ENCODE measurements around the gene DNAH17. TPM values are rescaled to one million over a fixed set of nuclear protein-coding genes. Genes with fewer than 3 reads are reported as not detected.

Gene DNAH17
- total RNA-seq, 4 donors from 2014 or later: under 0.01 TPM; not detected in 3

- intact Hi-C loops (cut with DNase I; ENCODE audit: low total_unique reads) (no loop called here), in situ Hi-C loops (cut with MboI; ENCODE audit: low pct_ligation_motif_present in 1 of 4, low pct_unique_long_range_greater_than_20kb in 1 of 4, low sequenced_read_pairs in 3 of 4) (no loop called here)
- peaks cover 0 to under 1% (median 0%) of the 10 kb centered on the region in 4 donors for H3K4me1 ChIP-seq
- no peak for DNase-seq
- H3K9me3 ChIP-seq: no peaks in the 10 kb centered on the region
- 85 to 98% methylated on average over 6 to 26 of the region's 26 CpGs for WGBS, 2 donors (ENCODE audit: low coverage in 1 of 2)
- TF ChIP-seq CTCF (IDR thresholded peaks at IDR 0.05) (no peak), POLR2A (IDR thresholded peaks at IDR 0.05) (no peak), POLR2AphosphoS5 (IDR thresholded peaks at IDR 0.05) (no peak), EP300 (IDR thresholded peaks at IDR 0.05; ENCODE audit: low read depth) (no peak)
- peaks cover 4% of the 10 kb centered on the region for H3K27me3 ChIP-seq
- H3K36me3 ChIP-seq: no peaks in the 10 kb centered on the region
- no peak overlapping the region for H3K27ac ChIP-seq
- H3K4me3 ChIP-seq: no peak overlapping the region
These were observed 45.5 kb upstream of the DNAH17 start for GRCh38 chr17:78622491-78623265.

GRCh38 chr17:78621720-78622490 lies 44.7 kb upstream of the DNAH17 start:
- TF ChIP-seq POLR2AphosphoS5 (IDR thresholded peaks at IDR 0.05) (no peak), CTCF (IDR thresholded peaks at IDR 0.05) (no peak)
- in situ Hi-C loops (cut with MboI; ENCODE audit: low pct_ligation_motif_present in 1 of 4, low pct_unique_long_range_greater_than_20kb in 1 of 4, low sequenced_read_pairs in 3 of 4): no loop called here

GRCh38 chr17:78620099-78620498 lies 42.9 kb upstream of the DNAH17 start:
- Histone ChIP-seq H3K4me1 (peaks cover 0 to 11% (median 0%) of the 10 kb centered on the region in 4 donors), H3K27ac (no peak overlapping the region), H3K9me3 (no peaks in the 10 kb centered on the region), H3K27me3 (no peaks in the 10 kb centered on the region), H3K36me3 (no peaks in the 10 kb centered on the region), H3K4me3 (no peak overlapping the region)
- TF ChIP-seq POLR2A (IDR thresholded peaks at IDR 0.05) (no peak), CTCF (IDR thresholded peaks at IDR 0.05) (no peak), POLR2AphosphoS5 (IDR thresholded peaks at IDR 0.05) (no peak), EP300 (IDR thresholded peaks at IDR 0.05; ENCODE audit: low read depth) (no peak)
- DNase-seq: no peak
- 70 to 75% methylated on average over 5 of the region's 5 CpGs for WGBS, 2 donors (ENCODE audit: low coverage in 1 of 2)
- in situ Hi-C loops (cut with MboI; ENCODE audit: low pct_ligation_motif_present in 1 of 4, low pct_unique_long_range_greater_than_20kb in 1 of 4, low sequenced_read_pairs in 3 of 4): no loop called here
- intact Hi-C loops (cut with DNase I; ENCODE audit: low total_unique reads): loop anchor here (2.0 kb wide), 1 partner anchor 69 kb away; no protein-coding TSS in a partner anchor

More at GRCh38 chr17:78621720-78622490, 44.7 kb upstream of the DNAH17 start:
- Histone ChIP-seq H3K4me1 (peaks cover 0 to 8% (median 0%) of the 10 kb centered on the region in 4 donors), H3K27ac (no peak overlapping the region), H3K4me3 (no peak overlapping the region), H3K27me3 (peaks cover 4% of the 10 kb centered on the region), H3K36me3 (no peaks in the 10 kb centered on the region), H3K9me3 (no peaks in the 10 kb centered on the region)
- DNase-seq: no peak
- intact Hi-C loops (cut with DNase I; ENCODE audit: low total_unique reads): loop anchor here (2.0 kb wide), 1 partner anchor 67 kb away; no protein-coding TSS in a partner anchor
- 85% methylated on average over 23 of the region's 26 CpGs; no CpG with 5 or more reads in 1 of the 2 donors for WGBS, 2 donors (ENCODE audit: low coverage in 1 of 2)

GRCh38 chr17:78619334-78619733 lies 42.1 kb upstream of the DNAH17 start:
- in situ Hi-C loops (cut with MboI; ENCODE audit: low pct_ligation_motif_present in 1 of 4, low pct_unique_long_range_greater_than_20kb in 1 of 4, low sequenced_read_pairs in 3 of 4): no loop called here

More at GRCh38 chr17:78619334-78619733, 42.1 kb upstream of the DNAH17 start:
- Histone ChIP-seq H3K27me3 (no peaks in the 10 kb centered on the region), H3K9me3 (no peaks in the 10 kb centered on the region), H3K27ac (no peak overlapping the region), H3K36me3 (no peaks in the 10 kb centered on the region), H3K4me1 (peaks cover 0 to 11% (median 0%) of the 10 kb centered on the region in 4 donors), H3K4me3 (no peak overlapping the region)
- 92 to 97% methylated on average over 5 of the region's 5 CpGs for WGBS, 2 donors (ENCODE audit: low coverage in 1 of 2)
- no peak for DNase-seq
- intact Hi-C loops (cut with DNase I; ENCODE audit: low total_unique reads): no loop called here
- TF ChIP-seq POLR2AphosphoS5 (IDR thresholded peaks at IDR 0.05) (no peak), POLR2A (IDR thresholded peaks at IDR 0.05) (no peak), EP300 (IDR thresholded peaks at IDR 0.05; ENCODE audit: low read depth) (no peak), CTCF (IDR thresholded peaks at IDR 0.05) (no peak)

Data from transverse colon (tissue), 4 donors.